A375 (cell line): ENCODE measurements around the gene TIMM21. TPM values are rescaled to one million over a fixed set of nuclear protein-coding genes. Genes with fewer than 3 reads are reported as not detected.

ENCODE experiments used
- total RNA-seq: library from RNA; depleted of rRNA; stranded (reverse); fragments of >200 nt; shearing (Covaris generic); gene quantifications from 2 replicates; pipeline ENCODE4 v1.2.3, GENCODE V29; 2014; rRNA removed

TIMM21 gene
- total RNA-seq: 32.7 and 60.3 TPM in 2 replicates

GRCh38 chr18:74147779-74148542, at the start of gene TIMM21, which contains the start of gene FBXO15:
TIMM21 (plus strand) TSS chr18:74148523; CDS start chr18:74148809, 286 bp downstream.
FBXO15 (minus strand) TSS chr18:74147834; CDS start chr18:74147785, 49 bp downstream.

Other genes starting within 250 kb of the TIMM21 start
- gene FBXO15, start 689 bp upstream of the TIMM21 start, total RNA-seq: 0.96 and 1.8 TPM in 2 replicates
- 17.3 and 24.2 TPM in 2 replicates for gene CYB5A, start 143.4 kb downstream of the TIMM21 start, total RNA-seq
- gene C18orf63, start 167.3 kb downstream of the TIMM21 start, total RNA-seq: not detected in 2 replicates